Common myeloid progenitor, CD34-positive (primary cell): Measurements from ENCODE around the gene FAM47B.
A peak's percentile ranks its signal among the peaks of the same experiment; 100 is the strongest.

Source experiments
- CTCF ChIA-PET: fragments of 350-600 bp; sonication (Branson Sonifier 250); formaldehyde crosslinking; loops from one replicate; lab custom pipeline; 2021; ENCODE audit warnings: antibody characterized with exemption; lab: Charles Lee
- POLR2A ChIA-PET: fragments of 350-600 bp; sonication (Branson Sonifier 250); formaldehyde crosslinking; loops from one replicate; lab custom pipeline; 2021; ENCODE audit warnings: antibody characterized with exemption; lab: Charles Lee
- DNase-seq, 3 donors: peaks; one replicate each; pipeline versions ENCODE4 v3.0.0 to v3.0.0-alpha.2; 2013
- H3K27ac ChIP-seq, 2 experiments: 1 replicate in 1 of 2; 2 replicates in 1 of 2; pipeline ENCODE4 v1.7.0; 2013; ENCODE audit warnings: inconsistent platforms in 2 of 2, low read length in 2 of 2, mild to moderate bottlenecking in 2 of 2, low read depth in 1 of 2, moderate library complexity in 1 of 2; ENCODE audit not compliant: severe bottlenecking in 2 of 2, insufficient read depth in 1 of 2, poor library complexity in 1 of 2
- H3K27me3 ChIP-seq, 5 experiments: replicated peaks in 2 of 5; 1 replicate in 3 of 5; 2 replicates in 2 of 5; pipeline versions ENCODE4 v1.6.1 to v1.7.0; 2013; ENCODE audit warnings: low read length in 4 of 5, mild to moderate bottlenecking in 2 of 5, moderate library complexity in 2 of 5, inconsistent platforms in 1 of 5; ENCODE audit not compliant: insufficient read depth in 5 of 5, control insufficient read depth in 4 of 5
- H3K36me3 ChIP-seq, 4 experiments: 1 replicate in 2 of 4; 2 replicates in 2 of 4; pipeline versions ENCODE4 v1.6.1 to v1.7.0; 2013; ENCODE audit warnings: low read length in 3 of 4, control low read depth in 1 of 4, mild to moderate bottlenecking in 1 of 4; ENCODE audit not compliant: control insufficient read depth in 4 of 4, insufficient read depth in 4 of 4
- H3K4me1 ChIP-seq, 4 experiments: 1 replicate in 3 of 4; 2 replicates in 1 of 4; pipeline versions ENCODE4 v1.6.1 to v1.7.1; 2013; ENCODE audit warnings: low read length in 3 of 4, mild to moderate bottlenecking in 3 of 4, control low read depth in 1 of 4, inconsistent platforms in 1 of 4, moderate library complexity in 1 of 4; ENCODE audit not compliant: control insufficient read depth in 4 of 4, insufficient read depth in 4 of 4; ENCODE audit errors: control extremely low read depth in 1 of 4
- H3K4me3 ChIP-seq, 7 experiments: 1 replicate in 4 of 7; 2 replicates in 3 of 7; pipeline versions ENCODE4 v1.5.1 to v1.7.0; 2013; ENCODE audit warnings: mild to moderate bottlenecking in 7 of 7, low read length in 6 of 7, moderate library complexity in 6 of 7, inconsistent platforms in 2 of 7, low read depth in 2 of 7, control low read depth in 1 of 7; ENCODE audit not compliant: insufficient read depth in 4 of 7, control insufficient read depth in 1 of 7; ENCODE audit errors: extremely low read depth in 1 of 7
- H3K9me3 ChIP-seq, 5 experiments: 1 replicate in 4 of 5; 2 replicates in 1 of 5; pipeline versions ENCODE4 v1.6.1 to v1.7.1; 2013; ENCODE audit warnings: low read length in 4 of 5, mild to moderate bottlenecking in 2 of 5, inconsistent platforms in 1 of 5, low read depth in 1 of 5, moderate library complexity in 1 of 5; ENCODE audit not compliant: control insufficient read depth in 4 of 5, insufficient read depth in 2 of 5; ENCODE audit errors: control extremely low read depth in 1 of 5
- whole genome bisulfite sequencing: methylation state at CpG from one replicate; pipeline ENCODE4 v1.1.5; 2013; ENCODE audit not compliant: insufficient coverage; 5-methylcytosine and 5-hydroxymethylcytosine counted together

Gene FAM47B

DNA sequence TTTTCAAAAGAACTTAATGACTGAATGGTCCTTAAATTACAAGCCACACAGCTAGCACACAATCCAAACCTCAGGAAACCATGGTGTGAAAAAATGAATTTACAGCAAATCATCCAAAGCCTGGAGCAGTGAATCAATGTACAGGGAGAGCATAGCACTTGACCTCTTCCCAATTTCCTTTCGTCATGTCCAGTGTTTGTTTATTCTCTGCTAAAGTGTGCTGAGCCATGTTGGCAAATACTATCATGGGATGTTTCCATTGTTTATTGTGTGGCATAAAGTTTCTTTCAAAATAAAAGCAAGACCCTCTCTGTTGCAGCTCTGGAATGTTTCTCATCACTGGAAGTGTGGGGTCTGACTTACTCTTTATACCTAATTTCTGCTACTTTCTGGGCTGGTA is 25.4 kb upstream of the FAM47B start:
- CTCF ChIA-PET: no interaction called here
- Histone ChIP-seq H3K27me3 (no peaks in the 10 kb centered on the region), H3K4me1 (no peaks in the 10 kb centered on the region), H3K9me3 (no peaks in the 10 kb centered on the region), H3K27ac (no peak overlapping the region), H3K4me3 (no peak overlapping the region), H3K36me3 (no peaks in the 10 kb centered on the region)
- DNase-seq: no peak
- WGBS: 100% methylated on average over 1 of the region's 1 CpG
- POLR2A ChIA-PET: no interaction called here

DNA sequence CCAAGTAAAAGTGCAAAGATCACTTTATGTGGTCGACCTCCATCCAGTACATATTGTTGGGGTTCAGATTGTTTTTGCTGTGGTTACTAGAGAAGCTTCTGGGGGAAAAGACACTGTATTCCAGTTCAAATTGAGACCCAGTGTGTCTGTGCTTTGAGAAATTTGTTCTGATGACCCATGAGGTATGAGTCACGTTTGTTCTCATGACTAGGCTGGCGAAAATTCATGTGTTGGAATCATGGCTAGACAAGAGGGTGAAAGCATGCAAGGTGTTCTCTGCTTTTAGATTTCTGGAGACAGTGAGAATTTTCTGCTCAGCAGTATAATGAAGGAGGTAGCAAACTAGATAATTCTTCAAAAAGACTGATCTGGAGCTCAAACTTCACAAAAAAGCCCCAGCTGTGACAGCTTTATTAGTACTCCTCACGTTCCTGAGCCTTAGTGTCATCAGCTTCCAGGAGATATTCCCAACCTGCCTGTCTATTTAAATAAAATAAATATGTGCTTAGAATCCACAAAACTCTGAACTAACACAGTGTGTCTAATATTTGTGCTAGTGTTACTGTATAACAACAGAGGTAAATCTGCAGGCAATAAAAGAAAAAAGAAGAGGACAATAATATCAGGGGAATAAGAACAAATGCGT is 24.4 kb upstream of the FAM47B start:
- 68% methylated on average over 3 of the region's 5 CpGs for WGBS
- Histone ChIP-seq H3K4me1 (no peaks in the 10 kb centered on the region), H3K36me3 (no peaks in the 10 kb centered on the region), H3K27me3 (no peaks in the 10 kb centered on the region), H3K27ac (no peak overlapping the region), H3K9me3 (no peaks in the 10 kb centered on the region), H3K4me3 (no peak overlapping the region)
- DNase-seq: no peak
- ChIA-PET POLR2A (no interaction called here), CTCF (interaction anchor here (1.0 kb wide), 1 partner anchor 13 kb away, joined by 3 read pairs; no protein-coding TSS in a partner anchor)

DNA sequence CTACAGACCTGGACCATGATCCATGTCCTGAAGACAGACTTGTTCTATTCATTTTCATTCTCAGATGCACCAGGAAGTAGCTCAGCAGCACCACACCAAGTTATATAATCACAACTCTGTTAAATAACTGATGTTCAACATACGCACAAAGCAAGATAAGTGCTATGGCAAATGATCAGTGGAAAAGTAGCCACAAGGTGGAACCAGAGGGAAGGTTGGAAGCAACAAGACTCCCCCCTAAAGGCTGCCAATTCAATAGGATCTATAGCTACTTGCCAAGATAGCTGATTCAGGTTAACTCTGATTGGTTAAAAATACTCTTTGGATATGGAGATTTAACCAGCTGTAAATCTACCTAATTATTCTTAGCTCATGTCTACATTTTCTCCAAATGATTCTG is 23.7 kb upstream of the FAM47B start:
- Histone ChIP-seq H3K9me3 (no peaks in the 10 kb centered on the region), H3K4me1 (no peaks in the 10 kb centered on the region), H3K27me3 (no peaks in the 10 kb centered on the region), H3K36me3 (no peaks in the 10 kb centered on the region), H3K4me3 (no peak overlapping the region), H3K27ac (no peak overlapping the region)
- peak in 2 of 3 donors; percentile 4 to 13 for DNase-seq
- ChIA-PET CTCF (interaction anchor here (1.0 kb wide), 1 partner anchor 12 kb away, joined by 3 read pairs; no protein-coding TSS in a partner anchor), POLR2A (no interaction called here)
- 33% methylated on average over 1 of the region's 1 CpG for WGBS

DNA sequence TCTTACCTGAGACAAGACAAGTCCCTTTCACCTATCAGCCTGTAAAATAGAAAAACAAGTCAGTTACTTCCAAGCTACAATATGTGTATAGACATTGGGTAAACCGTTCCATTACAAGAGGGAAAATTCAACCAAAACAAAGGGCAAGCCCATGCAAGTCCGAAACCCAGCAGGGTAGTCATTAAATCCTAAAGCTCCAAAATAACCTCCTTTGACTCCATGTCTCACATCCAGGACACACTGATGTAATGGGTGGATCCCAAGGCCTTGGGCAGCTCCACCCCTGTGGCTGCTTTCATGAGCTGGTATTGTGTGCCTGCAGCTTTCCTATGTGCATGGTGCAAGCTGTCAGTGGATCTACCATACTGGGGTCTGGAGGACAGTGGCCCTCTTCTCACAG is 14.7 kb upstream of the FAM47B start:
- POLR2A ChIA-PET: no interaction called here
- Histone ChIP-seq H3K4me3 (no peak overlapping the region), H3K9me3 (no peaks in the 10 kb centered on the region), H3K36me3 (no peaks in the 10 kb centered on the region), H3K4me1 (no peaks in the 10 kb centered on the region), H3K27me3 (no peaks in the 10 kb centered on the region), H3K27ac (no peak overlapping the region)
- CTCF ChIA-PET: no interaction called here
- DNase-seq: no peak
- 88% methylated on average over 1 of the region's 2 CpGs for WGBS

DNA sequence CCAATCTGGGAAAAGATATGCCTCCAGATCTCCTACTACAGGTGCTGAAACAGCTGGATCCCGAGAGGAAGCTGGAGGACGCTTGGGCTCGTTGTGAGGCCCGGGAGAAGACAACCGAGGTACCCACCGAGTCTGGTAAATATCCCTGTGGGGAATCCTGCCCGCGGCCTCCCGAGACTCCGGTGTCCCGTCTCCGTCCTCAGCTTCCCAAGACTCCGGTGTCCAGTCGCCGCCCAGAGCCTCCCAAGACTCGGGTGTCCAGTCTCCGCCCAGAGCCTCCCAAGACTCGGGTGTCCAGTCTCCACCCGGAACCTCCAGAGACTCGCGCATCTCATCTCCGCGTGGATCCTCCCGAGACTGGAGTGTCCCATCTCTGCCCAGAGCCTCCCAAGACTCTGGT is 639 bp downstream of the FAM47B start:
- H3K27me3 ChIP-seq: no peaks in the 10 kb centered on the region
- 97% methylated on average over 21 of the region's 24 CpGs for WGBS
- ChIA-PET CTCF (no interaction called here), POLR2A (no interaction called here)
- no peak for DNase-seq
- H3K27ac ChIP-seq: no peak overlapping the region
- H3K9me3 ChIP-seq: peaks cover 0 to 4% (median 0%) of the 10 kb centered on the region in 5 experiments
- H3K36me3 ChIP-seq: no peaks in the 10 kb centered on the region
- no peak overlapping the region for H3K4me3 ChIP-seq
- H3K4me1 ChIP-seq: no peaks in the 10 kb centered on the region

DNA sequence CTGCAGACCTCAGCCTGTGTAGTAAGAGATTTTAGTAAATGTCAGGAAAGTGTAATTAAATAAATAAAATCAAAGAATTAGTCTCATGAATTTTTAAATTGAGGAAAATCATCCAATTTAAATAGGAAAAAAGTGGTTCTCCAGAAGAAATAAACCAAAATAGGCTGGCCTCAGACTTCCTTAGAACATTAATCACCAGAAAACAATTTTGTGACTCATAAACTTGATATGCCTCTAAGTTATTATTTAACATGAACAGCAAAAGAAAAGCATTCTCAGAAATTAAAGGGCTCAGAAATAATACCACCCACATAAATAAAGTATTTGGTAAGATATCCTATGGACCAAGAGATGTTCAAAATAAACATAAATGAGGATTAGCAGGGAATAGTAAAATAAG is 14.3 kb downstream of the FAM47B start:
- DNase-seq: no peak
- H3K36me3 ChIP-seq: no peaks in the 10 kb centered on the region
- CTCF ChIA-PET: no interaction called here
- peaks cover 0 to 3% (median 0%) of the 10 kb centered on the region in 5 experiments for H3K27me3 ChIP-seq
- POLR2A ChIA-PET: no interaction called here
- H3K4me1 ChIP-seq: no peaks in the 10 kb centered on the region
- H3K27ac ChIP-seq: no peak overlapping the region
- no peaks in the 10 kb centered on the region for H3K9me3 ChIP-seq
- no peak overlapping the region for H3K4me3 ChIP-seq

DNA sequence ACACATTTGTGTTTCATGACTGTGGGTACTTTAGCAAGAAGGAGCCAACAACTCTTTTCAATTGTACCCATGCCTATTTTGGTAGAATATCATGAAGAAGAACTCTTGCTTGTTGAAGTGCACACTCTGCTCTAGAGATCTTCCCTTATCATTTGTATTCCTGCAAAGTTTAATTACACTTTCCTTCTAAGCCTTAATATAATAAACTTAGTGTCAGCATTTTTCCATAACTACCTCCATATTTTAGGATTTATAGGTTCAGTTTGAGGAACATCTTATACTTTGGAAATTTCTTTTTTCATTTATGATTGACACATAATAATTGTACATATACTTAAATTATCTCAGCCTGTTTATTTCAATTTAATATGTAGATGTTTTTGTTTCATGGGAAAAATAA is 19.1 kb downstream of the FAM47B start:
- no peak overlapping the region for H3K27ac ChIP-seq
- ChIA-PET POLR2A (no interaction called here), CTCF (no interaction called here)
- H3K4me3 ChIP-seq: no peak overlapping the region
- no peaks in the 10 kb centered on the region for H3K4me1 ChIP-seq
- no peaks in the 10 kb centered on the region for H3K36me3 ChIP-seq
- H3K27me3 ChIP-seq: peaks cover 0 to 3% (median 0%) of the 10 kb centered on the region in 5 experiments
- DNase-seq: no peak
- no peaks in the 10 kb centered on the region for H3K9me3 ChIP-seq
